ENCODE measurements around the gene VWA8.

DNA sequence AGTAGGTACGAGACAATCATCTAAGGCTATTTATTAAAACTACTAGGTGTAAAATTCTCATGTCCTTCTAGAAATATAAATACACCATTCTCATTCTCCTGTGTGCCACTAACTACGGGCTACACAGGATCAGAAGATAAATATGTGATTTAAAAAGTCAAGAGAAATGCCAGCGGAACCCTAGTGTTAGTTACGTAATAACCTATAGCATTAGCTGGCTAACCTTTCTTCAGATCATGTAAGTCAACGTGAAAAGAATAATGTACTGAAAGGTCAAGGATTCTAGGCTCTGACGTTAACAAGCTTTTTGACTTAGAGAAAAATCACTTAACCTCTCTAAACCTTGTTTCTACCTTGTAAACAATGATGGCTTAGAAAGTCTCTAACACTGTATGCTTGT, 381.7 kb downstream of the VWA8 start:
- TF ChIP-seq, protein P1, sequence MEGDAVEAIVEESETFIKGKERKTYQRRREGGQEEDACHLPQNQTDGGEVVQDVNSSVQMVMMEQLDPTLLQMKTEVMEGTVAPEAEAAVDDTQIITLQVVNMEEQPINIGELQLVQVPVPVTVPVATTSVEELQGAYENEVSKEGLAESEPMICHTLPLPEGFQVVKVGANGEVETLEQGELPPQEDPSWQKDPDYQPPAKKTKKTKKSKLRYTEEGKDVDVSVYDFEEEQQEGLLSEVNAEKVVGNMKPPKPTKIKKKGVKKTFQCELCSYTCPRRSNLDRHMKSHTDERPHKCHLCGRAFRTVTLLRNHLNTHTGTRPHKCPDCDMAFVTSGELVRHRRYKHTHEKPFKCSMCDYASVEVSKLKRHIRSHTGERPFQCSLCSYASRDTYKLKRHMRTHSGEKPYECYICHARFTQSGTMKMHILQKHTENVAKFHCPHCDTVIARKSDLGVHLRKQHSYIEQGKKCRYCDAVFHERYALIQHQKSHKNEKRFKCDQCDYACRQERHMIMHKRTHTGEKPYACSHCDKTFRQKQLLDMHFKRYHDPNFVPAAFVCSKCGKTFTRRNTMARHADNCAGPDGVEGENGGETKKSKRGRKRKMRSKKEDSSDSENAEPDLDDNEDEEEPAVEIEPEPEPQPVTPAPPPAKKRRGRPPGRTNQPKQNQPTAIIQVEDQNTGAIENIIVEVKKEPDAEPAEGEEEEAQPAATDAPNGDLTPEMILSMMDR (IDR thresholded peaks at IDR 0.05), result no peak
- TF ChIP-seq POLR2A (IDR thresholded peaks at IDR 0.05), result no peak
- TF ChIP-seq EP300 (IDR thresholded peaks at IDR 0.05), result no peak
